ENCODE measurements around the gene CACNA1C. TPM values are rescaled to one million over a fixed set of nuclear protein-coding genes. Genes with fewer than 3 reads are reported as not detected.

CACNA1C gene
- total and polyA plus RNA-seq, 10 of the 15 experiments (the other 5 are each of a cell fraction or from before 2014, with no cell fraction given), result under 0.01 to 0.15 (median 0.09) TPM; not detected in 5

DNA sequence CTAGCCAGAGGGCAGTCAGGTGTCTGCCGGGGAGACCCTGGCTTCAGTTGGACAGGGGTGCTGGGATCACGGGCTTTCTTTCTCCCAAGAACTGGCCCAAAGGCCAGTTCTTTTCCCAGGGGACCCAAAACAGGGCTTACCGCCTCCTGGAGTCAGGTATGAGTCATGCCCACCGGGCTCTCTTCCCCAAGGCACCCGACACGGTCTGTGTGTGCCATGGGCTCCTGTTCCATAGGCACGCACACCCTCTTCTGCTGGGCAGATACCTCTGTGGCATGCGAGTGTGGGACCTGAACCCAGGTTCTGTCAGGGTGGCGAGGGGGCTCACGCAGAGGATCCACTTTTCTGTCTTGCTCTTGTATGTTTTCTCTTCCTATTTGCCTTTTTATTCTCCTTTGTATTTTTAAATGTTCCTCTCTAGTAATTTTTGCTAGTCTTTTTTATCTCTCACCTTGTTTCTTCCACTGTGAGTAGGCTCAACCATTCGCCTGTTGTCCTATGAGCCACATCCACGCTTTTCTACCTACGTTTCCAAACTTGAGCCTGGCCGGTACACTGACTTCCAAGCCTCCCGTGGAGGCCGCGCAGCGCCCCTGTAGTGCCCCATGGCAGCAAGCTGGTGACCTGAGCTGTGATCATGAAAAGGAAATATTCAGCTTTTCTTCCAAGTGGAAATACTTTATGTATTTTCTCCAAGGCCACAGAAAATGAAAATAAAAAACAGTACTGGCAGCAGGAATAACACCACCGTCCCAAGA is 362.2 kb downstream of the CACNA1C start:
- Histone ChIP-seq H3K9ac (ENCODE audit: control insufficient read depth, insufficient read depth, low read length) (no peak overlapping the region), H3K4me3 (no peak overlapping the region), H4K20me1 (ENCODE audit: control insufficient read depth, insufficient read depth) (no peaks in the 10 kb centered on the region), H2AFZ (ENCODE audit: control insufficient read depth, low read depth, low read length) (no peak overlapping the region), H3K9me3 (replicated peaks; ENCODE audit: control insufficient read depth, insufficient read depth, low read length) (no peaks in the 10 kb centered on the region; the same call in 2 of the 3 replicates), H3K4me1 (ENCODE audit: control insufficient read depth, insufficient read depth, low read length) (no peaks in the 10 kb centered on the region), H3K79me2 (ENCODE audit: control insufficient read depth, insufficient read depth, low read length) (no peaks in the 10 kb centered on the region), H3K27me3 (replicated peaks in 1 of 2; ENCODE audit: control insufficient read depth in 2 of 2, insufficient read depth in 2 of 2, low read length in 1 of 2) (peaks cover 0 to 3% of the 10 kb centered on the region in 2 experiments; a peak in 1 of 4 replicates), H3K4me2 (ENCODE audit: control insufficient read depth, insufficient read depth) (no peak overlapping the region), H3K27ac (ENCODE audit: control insufficient read depth, insufficient read depth) (no peak overlapping the region), H3K36me3 (ENCODE audit: control insufficient read depth in 2 of 2, insufficient read depth in 2 of 2, low read length in 1 of 2) (no peaks in the 10 kb centered on the region)
- FAIRE-seq (no peak), ATAC-seq (no peak), DNase-seq (ENCODE audit: low read depth, low spot score) (no peak)
- 47% methylated on average over 19 of the region's 19 CpGs for WGBS (ENCODE audit: insufficient coverage, insufficient replicate concordance, low lambda C conversion rate, missing lambda C conversion rate)
- TF ChIP-seq RB1 (IDR thresholded peaks at IDR 0.05; ENCODE audit: borderline replicate concordance), result no peak
- intact Hi-C loops (cut with micrococcal nuclease; ENCODE audit: unreplicated experiment), result no loop called here
- in situ Hi-C loops (cut with MboI), result no loop called here
- SMC1A ChIA-PET (ENCODE audit: uncharacterized antibody, unreplicated experiment), result no interaction called here
- RAD21 ChIA-PET (ENCODE audit: unreplicated experiment), result no interaction called here
- POLR2A ChIA-PET, result no interaction called here
- CTCF ChIA-PET, result no interaction called here
- no TSS peak for BruUV-seq (replicated peaks)

DNA sequence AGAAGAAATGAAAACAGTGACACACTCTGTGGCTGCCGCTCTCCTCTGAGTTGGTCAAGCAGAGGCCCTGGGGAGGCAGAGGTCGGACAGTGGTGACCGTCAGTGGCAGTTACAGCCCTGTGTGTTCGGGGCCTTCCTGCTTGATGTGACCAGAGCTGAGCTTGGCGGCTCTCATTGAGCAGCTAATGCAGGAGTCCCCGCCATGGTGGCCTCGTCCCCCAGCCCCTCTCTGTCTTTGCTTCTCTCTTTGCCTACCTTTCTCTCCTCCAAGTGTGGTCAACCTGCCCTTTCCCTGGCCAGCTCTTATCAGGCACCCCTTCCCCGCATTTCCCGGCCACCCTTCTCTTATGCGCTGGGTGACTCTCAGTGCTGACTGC is 362.8 kb downstream of the CACNA1C start:
- Histone ChIP-seq H3K4me3 (no peak overlapping the region), H3K36me3 (ENCODE audit: control insufficient read depth in 2 of 2, insufficient read depth in 2 of 2, low read length in 1 of 2) (no peaks in the 10 kb centered on the region), H3K4me1 (ENCODE audit: control insufficient read depth, insufficient read depth, low read length) (no peaks in the 10 kb centered on the region), H4K20me1 (ENCODE audit: control insufficient read depth, insufficient read depth) (no peaks in the 10 kb centered on the region), H3K79me2 (ENCODE audit: control insufficient read depth, insufficient read depth, low read length) (no peaks in the 10 kb centered on the region), H3K9ac (ENCODE audit: control insufficient read depth, insufficient read depth, low read length) (no peak overlapping the region), H3K9me3 (replicated peaks; ENCODE audit: control insufficient read depth, insufficient read depth, low read length) (no peaks in the 10 kb centered on the region; the same call in 2 of the 3 replicates), H2AFZ (ENCODE audit: control insufficient read depth, low read depth, low read length) (no peak overlapping the region), H3K27me3 (replicated peaks in 1 of 2; ENCODE audit: control insufficient read depth in 2 of 2, insufficient read depth in 2 of 2, low read length in 1 of 2) (peaks cover 0 to 3% of the 10 kb centered on the region in 2 experiments; a peak in 1 of 4 replicates), H3K4me2 (ENCODE audit: control insufficient read depth, insufficient read depth) (no peak overlapping the region), H3K27ac (ENCODE audit: control insufficient read depth, insufficient read depth) (no peak overlapping the region)
- RAD21 ChIA-PET (ENCODE audit: unreplicated experiment), result no interaction called here
- ATAC-seq, result no peak
- CTCF ChIA-PET, result no interaction called here
- no peak for DNase-seq (ENCODE audit: low read depth, low spot score)
- no TSS peak for BruUV-seq (replicated peaks)
- in situ Hi-C loops (cut with MboI) (no loop called here), intact Hi-C loops (cut with micrococcal nuclease; ENCODE audit: unreplicated experiment) (no loop called here)
- 54% methylated on average over 9 of the region's 10 CpGs for WGBS (ENCODE audit: insufficient coverage, insufficient replicate concordance, low lambda C conversion rate, missing lambda C conversion rate)
- FAIRE-seq, result no peak
- POLR2A ChIA-PET, result no interaction called here
- SMC1A ChIA-PET (ENCODE audit: uncharacterized antibody, unreplicated experiment), result no interaction called here
- TF ChIP-seq, protein P1, sequence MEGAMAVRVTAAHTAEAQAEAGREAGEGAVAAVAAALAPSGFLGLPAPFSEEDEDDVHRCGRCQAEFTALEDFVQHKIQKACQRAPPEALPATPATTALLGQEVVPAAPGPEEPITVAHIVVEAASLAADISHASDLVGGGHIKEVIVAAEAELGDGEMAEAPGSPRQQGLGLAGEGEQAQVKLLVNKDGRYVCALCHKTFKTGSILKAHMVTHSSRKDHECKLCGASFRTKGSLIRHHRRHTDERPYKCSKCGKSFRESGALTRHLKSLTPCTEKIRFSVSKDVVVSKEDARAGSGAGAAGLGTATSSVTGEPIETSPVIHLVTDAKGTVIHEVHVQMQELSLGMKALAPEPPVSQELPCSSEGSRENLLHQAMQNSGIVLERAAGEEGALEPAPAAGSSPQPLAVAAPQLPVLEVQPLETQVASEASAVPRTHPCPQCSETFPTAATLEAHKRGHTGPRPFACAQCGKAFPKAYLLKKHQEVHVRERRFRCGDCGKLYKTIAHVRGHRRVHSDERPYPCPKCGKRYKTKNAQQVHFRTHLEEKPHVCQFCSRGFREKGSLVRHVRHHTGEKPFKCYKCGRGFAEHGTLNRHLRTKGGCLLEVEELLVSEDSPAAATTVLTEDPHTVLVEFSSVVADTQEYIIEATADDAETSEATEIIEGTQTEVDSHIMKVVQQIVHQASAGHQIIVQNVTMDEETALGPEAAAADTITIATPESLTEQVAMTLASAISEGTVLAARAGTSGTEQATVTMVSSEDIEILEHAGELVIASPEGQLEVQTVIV (IDR thresholded peaks at IDR 0.05; ENCODE audit: borderline replicate concordance, partially characterized antibody), result no peak
- TF ChIP-seq ZBTB11 (CRISPR knock-in tag; IDR thresholded peaks at IDR 0.05), result no peak
- TF ChIP-seq ZBTB4 (CRISPR knock-in tag; IDR thresholded peaks at IDR 0.05), result no peak
- no peak for TF ChIP-seq TCF12 (IDR thresholded peaks at IDR 0.05; ENCODE audit: low read depth, low read length)
- no peak for TF ChIP-seq HDGF (IDR thresholded peaks at IDR 0.05)
- no peak for TF ChIP-seq ZNF217 (IDR thresholded peaks at IDR 0.05)

Data from GM12878 (cell line).